ENCODE results near the gene RTL5.

GRCh38 chrX:72100824-72101351 lies 30.8 kb downstream of the RTL5 start:
- TF ChIP-seq FOXA1 (IDR thresholded peaks at IDR 0.05) (no peak), SP1 (IDR thresholded peaks at IDR 0.05) (no peak), L3MBTL2 (conservative IDR thresholded peaks at IDR 0.05) (no peak), FOXK2 (IDR thresholded peaks at IDR 0.05) (no peak), TARDBP (IDR thresholded peaks at IDR 0.05) (no peak), ELF4 (IDR thresholded peaks at IDR 0.05) (no peak), FOXM1 (IDR thresholded peaks at IDR 0.05; ENCODE audit: borderline replicate concordance) (no peak), ARNT (IDR thresholded peaks at IDR 0.05) (no peak)

Measured in HEK293T (cell line).